Measurements from ENCODE around the gene LONP1.

The LONP1 gene

DNA sequence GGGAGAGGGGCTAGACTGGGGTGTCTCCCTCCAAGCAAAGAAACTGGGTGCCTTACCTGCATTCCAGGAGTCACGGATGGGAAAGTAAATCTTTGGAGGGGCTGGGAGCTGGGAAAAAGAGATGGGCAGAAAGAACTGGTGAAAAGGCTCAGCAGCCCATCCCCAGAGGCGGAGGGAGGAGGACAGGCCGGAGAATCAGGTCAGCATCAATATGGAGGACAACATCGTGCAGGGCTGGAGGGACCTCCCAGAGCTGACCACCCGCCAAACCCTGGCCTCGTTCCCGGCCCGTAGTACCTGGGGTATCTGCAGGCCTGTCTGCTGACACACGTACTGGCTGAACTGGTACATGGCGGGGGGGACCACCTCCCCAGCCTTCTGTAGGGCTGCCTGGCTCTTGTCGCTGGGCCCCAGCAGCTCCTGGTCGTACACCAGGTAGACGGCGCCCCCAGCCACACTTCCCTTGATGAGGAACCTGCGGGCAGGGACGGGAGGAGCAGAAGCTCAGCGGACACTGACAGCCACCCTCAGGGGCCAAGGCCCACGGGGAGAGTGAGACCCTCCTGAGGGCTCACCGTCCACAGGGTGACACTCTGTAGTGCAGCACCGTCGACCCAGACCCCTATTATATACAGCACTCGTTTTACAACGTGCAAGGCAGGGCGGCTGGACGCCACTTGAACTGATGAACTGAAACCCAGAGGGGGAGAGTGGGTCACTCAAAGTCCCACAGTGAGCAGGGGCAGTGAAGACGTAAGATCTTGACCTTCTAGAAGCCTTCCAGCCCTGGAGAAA is 40.5 kb downstream of the LONP1 start:
- no peak for DNase-seq (ENCODE audit: low read depth in 2 of 2)

DNA sequence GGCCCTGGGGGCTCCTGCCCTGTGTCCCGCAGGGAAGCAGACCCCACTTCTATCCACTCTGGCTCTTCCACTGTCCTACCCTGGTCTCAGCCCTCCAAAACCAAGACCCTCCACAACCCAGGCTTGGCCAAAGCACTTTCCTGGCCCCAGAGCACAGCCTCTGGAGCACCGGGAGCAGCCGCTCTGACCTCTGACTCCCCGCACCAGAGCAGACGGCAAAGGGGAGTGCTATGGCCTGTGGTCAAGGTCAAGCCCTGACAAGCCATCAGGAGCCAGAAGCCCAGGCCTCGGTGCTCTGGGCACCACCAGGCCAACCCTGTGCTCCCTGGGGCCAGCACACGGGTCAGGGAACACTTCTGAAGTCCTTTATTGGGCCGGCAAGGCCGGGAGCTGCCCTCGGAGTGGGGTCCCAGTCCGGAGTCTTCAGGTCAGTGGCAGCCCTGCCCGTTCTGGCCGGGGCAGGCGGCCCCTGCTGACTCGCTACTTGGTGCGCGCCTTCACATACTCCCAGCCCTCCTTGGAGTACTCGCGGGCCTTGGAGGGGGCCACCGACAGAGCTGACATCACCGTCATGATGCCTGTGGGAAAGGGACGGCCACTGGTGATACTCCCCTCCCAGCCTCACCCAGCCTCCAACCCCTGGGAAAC is 41.8 kb downstream of the LONP1 start:
- no peak for DNase-seq (ENCODE audit: low read depth in 2 of 2)

DNA sequence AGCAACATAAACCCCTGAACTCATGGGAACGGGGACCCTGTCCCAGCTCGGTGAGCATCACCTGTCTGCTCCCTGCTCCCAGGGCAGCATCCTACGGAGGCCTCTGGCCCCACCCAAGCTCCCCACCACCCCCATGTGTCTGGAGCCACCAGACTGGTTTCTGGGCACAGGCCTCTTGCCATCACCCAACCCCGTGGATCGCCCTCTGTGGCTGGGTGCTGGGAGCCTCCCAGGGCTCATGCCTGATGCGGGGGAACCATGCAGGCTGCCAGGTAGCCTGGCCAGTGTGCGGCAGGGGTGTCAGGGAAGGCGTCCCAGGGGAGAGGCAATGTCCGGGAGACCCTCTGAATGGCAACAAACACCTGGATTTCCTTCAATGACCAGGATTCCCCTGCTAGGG is 42.4 kb downstream of the LONP1 start:
- no peak for DNase-seq (ENCODE audit: low read depth in 2 of 2)

DNA sequence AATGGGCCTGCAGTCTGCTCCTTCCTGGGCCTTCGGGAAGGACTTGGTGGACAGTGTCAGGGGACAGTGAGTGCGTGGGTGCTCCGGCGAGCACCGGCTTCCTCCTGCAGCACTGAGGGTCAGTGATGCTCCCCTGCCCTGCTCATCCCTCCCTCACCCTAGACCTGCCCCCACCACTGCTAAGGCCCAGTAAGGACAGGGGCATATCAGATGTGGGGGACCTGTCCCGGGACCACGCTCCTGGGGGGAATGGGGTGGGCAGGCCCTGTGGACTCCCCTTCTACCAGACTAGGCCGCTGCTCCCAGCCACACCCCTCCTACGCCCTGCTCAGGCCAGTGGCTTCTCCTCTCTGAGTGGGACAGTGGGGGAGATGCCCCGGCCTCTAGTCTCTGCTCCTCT is 42.8 kb downstream of the LONP1 start:
- DNase-seq (ENCODE audit: low read depth in 2 of 2) = no peak

DNA sequence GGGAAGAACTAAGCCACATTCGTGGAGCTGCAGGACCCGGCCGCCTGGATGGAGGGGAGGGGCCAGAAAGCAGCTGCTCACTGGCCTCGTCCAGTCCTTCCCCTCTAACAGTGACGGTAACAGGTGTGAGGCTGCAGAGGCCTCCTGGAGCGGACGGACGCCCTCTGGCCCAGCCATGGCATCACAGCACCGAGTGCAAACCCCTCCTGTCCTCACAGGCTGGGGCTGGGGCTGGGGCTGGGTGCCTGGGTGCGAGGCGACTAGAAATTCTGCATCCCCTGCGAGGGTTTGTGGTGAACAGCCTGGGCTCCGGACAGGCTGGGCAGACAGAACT is 43.2 kb downstream of the LONP1 start:
- DNase-seq (ENCODE audit: low read depth in 2 of 2) = no peak

DNA sequence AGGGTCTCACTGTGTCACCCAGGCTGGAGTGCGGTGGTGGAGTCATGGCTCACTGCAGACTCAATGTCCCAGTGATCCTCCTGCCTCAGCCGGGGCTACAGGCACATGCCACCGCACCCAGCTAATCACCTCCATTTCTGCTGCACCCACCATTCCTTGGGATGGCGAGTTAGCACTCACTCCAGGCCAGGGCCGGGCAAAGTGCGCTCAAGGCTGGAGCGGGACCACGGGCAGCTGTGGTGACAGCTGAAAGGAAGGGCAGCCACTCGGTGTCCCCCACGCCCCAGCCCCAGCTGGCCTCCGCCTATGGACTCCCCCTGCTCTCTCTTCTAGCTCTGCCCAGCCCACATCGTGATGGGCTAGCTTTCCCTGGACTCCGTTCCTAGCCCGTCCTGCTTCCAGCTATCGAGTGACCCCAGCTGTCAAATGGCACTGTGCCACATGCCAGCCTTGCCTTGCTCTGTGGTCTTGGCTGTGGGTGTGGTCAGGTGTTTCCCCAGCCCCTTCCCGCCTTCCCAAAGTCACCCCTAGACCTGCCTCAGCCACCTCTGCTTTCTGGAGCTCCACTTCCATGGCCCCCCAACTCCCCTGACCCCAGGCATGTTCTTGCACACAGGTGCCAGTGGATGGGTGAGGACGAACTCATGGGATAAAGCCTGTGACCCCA is 43.7 kb downstream of the LONP1 start:
- DNase-seq (ENCODE audit: low read depth in 2 of 2) = no peak

DNA sequence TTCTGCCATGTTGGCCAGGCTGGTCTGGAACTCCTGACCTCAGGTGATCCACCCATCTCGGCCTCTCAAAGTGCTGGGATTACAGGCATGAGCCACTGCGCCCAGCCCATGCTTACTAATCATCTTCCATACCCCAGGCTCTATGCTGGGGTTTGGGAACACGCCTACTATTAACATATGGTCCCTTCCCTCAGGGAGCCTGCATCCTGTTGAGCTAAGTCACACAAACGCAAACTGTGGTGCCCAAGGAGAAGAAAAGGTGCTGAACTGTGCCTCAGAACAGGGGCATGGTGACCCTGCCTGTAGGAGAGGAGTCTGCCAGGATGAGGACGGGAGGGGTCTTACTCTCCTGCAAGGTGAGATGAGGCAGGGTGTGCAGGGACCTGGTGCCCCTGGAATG is 45.2 kb downstream of the LONP1 start:
- DNase-seq (ENCODE audit: low read depth in 2 of 2) = no peak

DNA sequence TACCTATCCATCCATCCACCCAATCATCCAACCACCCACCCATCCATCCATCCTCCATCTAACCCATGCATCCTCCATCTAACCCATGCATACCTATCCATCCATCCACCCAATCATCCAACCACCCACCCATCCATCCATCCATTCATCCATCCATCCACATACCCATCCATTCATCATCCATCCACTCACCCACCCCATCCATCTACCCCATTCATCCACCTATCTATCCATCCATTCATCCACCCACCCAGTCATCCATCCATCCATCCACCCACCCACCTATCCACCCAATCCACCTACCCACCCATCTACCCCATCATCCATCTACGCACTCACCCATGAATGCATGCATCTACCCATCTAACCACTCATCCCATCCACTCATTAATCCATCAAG is 46.2 kb downstream of the LONP1 start:
- no peak for DNase-seq (ENCODE audit: low read depth in 2 of 2)

DNA sequence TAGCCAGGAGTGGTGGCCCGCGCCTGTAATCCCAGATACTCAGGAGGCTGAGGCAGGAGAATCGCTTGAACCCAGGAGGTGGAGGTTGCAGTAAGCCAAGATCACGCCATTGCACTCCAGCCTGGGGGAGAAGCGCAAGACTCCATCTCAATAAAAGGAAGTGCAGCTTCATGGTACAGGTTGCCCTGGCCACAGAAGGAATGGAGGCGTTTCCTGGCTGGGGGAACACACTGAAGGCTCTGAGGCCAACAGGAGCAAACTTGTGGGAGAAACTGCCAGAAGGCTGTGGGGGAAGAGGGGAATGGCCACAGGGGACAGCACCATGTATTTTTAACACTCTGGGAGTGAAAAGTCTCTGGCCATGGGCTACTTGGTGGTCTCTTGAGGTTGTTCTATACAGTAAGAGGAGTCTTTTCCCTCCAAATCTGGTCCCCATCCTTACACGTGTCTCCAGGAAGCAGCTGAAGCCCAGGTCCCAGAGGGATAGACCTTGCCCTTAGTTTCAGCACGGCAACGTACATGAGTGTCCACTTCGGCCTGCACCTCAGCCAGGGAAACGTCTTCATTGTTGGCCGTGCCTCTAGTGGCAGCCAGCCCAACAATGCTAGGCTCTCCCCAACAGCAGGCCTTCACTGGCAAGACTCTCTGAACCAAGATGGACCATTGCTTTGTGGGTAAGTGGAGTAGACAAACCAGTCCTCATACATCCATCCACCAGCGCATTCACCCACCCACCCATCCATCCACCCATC is 47.1 kb downstream of the LONP1 start:
- no peak for DNase-seq (ENCODE audit: low read depth in 2 of 2)

DNA sequence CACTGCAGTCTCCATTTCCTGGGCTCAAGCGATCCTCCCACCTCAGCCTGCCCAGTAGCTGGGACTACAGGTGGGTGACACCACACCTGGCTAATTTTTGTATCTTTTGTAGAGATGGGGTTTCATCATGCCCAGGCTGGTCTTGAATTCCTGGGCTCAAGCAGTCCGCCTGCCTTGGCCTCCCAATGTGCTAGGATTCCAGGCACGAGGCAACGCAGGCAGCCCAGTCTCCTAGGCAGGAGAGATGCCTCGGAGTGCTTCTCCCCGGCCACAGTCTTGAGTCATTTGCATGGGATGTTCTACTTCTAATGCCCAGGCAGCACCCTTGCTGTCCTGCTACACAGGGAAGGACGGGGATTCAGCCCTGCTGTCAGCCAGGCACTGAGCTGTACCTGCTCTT is 48.3 kb downstream of the LONP1 start:
- no peak for DNase-seq (ENCODE audit: low read depth in 2 of 2)

DNA sequence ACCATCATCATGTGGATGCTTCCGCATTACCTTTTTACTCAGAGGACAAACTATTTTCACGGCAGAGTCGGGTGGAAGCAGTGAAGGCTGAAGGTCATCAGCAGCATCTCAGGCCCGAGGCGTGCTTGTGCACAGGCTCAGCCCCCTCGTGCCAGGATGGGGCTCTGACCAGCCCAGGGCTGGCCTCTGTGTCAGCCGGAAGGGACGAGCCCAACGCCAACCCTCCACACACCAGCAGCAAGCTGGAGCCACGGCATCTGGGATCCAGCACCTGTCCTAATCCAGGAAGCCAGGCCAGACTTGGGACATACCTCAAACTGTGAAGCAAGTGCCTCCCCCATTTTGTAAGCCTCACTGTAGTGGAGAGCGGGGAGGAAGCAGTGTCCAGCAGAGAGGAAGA is 50.7 kb downstream of the LONP1 start:
- no peak for DNase-seq (ENCODE audit: low read depth in 2 of 2)

DNA sequence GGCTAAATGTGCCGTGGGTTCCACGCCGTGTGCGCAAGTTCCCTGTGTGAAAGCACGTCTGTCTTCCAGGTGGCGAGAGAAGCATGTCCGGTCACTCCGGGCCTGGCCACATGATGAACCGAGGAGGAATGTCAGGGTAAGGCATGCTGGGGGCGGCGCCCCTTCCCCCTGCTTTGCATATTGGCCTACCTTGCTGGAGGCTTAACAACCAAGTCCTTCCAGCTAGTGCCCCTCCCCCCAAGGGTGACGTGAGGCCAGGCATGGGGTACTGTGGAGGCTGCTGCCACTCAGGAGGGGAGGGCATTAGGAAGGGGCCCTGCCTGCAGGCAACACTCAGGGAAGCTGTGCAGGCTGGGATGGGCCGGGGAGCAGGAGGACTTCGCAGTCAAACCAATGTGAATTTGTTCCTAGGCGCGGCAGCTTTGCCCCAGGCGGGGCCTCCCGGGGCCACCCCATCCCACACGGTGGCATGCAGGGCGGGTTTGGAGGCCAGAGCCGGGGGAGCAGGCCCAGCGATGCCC is 52.1 kb downstream of the LONP1 start:
- no peak for DNase-seq (ENCODE audit: low read depth in 2 of 2)

DNA sequence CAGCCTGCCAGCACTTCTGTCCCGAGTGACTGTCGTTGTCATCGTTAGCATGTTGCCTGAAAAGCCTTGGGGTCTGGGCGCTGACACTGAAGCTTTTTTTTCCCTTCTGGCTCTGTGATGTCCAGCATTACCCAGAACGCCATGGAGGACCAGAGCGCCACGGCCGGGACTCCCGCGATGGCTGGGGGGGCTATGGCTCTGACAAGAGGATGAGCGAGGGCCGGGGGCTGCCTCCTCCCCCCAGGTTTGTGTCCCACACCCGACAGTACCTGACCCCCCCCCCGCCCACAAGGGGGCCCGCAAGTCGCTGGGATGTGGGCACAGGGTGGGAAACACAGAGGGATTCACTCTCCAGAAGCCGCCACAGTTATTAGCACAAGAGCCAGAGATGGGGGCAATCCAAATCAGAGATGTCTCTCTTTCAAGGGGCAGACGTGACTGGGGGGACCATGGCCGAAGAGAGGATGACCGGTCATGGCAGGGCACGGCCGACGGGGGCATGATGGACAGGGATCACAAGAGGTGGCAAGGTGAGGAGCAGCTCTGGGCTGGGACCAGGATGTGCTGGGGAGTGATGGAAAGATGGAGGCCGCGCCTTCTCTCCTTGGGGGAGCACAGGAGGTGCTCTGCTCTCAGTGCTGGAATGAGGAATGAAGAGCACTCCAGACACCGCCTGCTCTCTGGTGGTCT is 52.9 kb downstream of the LONP1 start:
- DNase-seq (ENCODE audit: low read depth in 2 of 2) = no peak

DNA sequence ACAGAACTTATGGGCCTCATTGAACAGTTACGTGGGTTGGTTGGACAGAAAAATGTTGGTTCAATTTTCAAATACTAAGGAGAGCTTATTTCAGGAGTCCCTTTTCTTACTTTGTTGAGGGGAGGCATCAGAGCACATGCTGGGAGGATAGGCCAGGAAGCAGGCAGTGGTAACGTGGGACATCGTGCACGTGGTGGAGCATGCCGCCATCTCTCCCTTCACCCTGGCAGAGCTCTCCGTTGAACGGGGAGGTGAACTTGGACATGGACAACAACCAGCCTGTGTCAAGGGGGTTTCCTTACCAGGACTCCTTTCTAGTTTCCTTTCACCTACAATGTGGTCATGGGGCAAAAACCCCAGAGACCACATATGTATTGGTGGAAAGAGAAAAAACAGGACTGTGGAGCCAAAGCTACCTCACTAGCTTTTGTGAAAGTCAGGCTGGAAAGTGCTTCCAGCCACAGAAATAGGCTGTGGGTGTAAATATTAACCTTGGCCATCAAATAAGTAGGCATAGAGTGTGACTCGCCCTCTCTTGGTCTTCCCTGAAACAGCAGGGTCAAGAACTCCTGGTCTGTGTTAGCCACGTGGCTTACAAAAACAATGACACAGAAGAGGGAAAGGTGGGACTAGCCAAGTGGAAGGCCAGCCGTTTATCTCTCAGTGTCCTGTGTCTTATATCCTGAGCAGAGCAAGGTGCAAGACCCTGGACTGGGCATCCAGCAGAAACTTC is 54.0 kb downstream of the LONP1 start:
- no peak for DNase-seq (ENCODE audit: low read depth in 2 of 2)

DNA sequence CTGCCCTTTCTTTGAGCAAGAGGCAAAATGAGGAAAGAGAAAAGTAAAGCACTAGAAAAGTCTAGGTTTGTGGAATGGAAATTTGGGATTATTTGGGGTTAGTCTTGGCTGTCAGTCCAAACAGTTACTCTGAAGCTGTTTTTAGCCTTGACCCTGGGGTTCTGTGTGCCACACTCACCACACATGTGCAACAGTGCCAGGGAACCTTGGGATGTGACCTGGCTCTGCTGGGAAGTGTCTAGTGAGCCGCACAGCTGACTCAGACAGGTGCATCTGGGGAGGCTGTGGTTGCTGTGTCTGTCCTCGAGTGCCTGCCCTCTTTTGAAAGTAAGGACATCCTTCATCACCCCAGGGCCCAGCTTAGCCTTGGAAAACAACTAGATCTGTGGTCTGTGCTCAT is 55.4 kb downstream of the LONP1 start:
- no peak for DNase-seq (ENCODE audit: low read depth in 2 of 2)

DNA sequence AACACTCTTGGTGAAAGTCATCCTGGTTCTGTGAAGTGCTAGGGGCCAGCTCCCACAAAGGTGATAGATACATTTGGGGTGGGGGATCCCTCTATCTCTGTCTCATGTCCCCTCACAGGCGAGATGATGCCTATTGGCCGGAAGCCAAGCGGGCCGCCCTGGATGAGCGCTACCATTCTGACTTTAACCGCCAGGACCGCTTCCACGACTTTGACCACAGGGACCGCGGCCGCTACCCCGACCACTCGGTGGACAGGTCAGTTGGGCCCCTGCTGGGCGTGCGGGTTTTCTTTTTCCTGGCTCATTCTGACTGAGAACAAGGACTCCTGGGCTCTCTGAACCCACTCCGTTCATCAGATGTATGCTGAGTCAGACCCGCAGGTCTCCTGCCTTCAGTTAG is 56.0 kb downstream of the LONP1 start:
- DNase-seq (ENCODE audit: low read depth in 2 of 2) = no peak

DNA sequence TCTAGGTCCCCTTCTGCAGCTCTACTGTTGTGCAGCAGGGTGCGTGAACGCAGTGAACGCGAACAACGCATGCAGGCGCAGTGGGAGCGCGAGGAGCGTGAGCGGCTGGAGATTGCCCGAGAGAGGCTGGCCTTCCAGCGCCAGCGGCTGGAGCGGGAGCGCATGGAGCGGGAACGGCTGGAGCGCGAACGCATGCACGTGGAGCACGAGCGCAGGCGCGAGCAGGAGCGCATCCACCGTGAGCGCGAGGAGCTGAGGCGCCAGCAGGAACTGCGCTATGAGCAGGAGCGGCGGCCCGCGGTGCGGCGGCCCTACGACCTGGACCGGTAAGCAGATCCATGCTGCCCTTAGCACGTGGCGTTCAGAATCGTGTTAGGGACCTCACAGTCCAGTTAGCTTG is 58.5 kb downstream of the LONP1 start:
- no peak for DNase-seq (ENCODE audit: low read depth in 2 of 2)

DNA sequence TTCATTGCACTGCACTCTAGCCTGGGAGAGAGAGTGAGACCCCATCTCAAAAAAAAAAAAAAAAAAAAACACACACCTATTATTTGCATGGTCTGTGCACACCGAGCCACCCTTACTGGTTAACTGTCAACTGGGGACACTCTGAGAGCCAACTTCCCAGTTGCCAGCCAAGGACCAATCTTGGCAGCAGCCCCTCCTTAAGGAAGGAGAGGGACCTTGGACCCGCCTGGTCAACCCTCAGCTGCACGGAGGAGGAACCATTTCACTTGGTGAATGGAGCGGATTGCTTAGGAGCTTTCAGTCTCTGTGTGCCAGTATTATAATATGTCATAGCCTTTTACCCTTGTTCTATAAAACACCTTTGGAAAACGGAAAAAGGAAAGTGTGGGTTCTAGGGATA is 64.5 kb downstream of the LONP1 start:
- DNase-seq (ENCODE audit: low read depth in 2 of 2) = no peak

DNA sequence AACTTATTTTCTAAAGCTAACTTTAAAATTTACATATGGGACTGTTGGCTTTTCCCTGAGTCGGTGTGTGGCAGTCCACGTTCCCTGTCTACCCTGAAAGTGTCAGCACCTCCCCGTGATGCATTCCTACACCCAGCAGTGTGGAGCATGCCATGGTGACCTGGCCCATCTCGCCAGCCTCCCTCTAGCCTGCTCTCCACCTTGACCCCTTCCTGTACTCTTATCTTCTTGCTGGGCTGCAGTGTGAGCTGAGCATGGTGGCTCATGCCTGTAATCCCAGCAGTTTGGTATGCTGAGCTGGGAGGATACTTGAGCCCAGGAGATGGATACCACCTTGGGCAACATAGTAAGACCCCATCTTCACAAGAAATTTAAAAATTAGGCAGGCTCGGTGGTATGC is 65.0 kb downstream of the LONP1 start:
- DNase-seq (ENCODE audit: low read depth in 2 of 2) = no peak

DNA sequence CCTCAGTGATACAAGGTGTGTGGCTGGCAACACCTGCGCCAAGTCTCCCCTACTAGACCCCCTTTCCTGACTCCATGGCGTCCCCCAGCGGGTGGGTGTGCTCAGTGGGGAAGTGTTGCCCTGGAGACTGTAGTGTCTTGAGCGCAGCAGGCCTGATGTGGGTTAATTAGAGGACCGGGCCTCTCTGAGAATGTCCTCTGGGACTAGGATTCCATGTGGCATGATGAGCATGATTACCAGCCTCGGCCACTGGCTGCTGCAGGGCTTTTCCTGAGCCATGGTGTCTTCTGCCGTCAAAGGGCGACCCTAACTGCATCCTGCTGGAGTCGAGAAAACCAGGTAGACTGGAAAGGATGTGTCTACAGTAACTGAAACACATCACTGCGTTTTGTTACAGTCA is 67.7 kb downstream of the LONP1 start:
- DNase-seq (ENCODE audit: low read depth in 2 of 2) = no peak

DNA sequence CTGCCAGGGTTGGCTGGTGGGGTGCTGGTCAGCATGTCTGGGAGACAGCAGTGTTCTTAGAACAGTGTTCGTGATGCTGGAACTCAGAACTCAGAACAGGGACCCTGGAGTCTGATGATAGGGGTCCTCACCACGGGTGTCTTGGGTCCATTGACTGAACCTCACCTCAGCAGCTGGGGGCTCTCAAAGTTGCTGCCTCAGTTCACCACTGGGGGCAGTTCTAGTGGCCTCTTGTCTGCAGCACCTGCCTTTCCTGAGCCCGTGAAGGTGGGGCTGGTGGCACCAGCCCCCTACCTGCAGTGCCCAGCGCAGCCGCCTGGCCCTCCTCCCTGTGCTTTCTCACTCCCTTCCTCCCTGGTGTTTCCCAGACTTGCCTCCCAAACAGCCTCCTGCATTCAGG is 68.6 kb downstream of the LONP1 start:
- DNase-seq (ENCODE audit: low read depth in 2 of 2) = no peak

Measured in stimulated activated CD8-positive, alpha-beta memory T cell treated with anti-CD3 and anti-CD28 coated beads, Interleukin-15, amount 100 ng/mL, for 48 hours (primary cell).